CD4-positive, alpha-beta T cell treated with Interleukin-17A for 1 hour (primary cell): ENCODE results near the gene LRTM2.

ENCODE experiments used
- DNase-seq: peaks from one replicate; pipeline ENCODE4 v3.0.0-alpha.2; 2020

The LRTM2 gene

GRCh38 chr12:1830981-1831963, 10.9 kb downstream of the LRTM2 start:
- no peak for DNase-seq

GRCh38 chr12:1832801-1833595, 12.6 kb downstream of the LRTM2 start:
- DNase-seq: no peak

DNA sequence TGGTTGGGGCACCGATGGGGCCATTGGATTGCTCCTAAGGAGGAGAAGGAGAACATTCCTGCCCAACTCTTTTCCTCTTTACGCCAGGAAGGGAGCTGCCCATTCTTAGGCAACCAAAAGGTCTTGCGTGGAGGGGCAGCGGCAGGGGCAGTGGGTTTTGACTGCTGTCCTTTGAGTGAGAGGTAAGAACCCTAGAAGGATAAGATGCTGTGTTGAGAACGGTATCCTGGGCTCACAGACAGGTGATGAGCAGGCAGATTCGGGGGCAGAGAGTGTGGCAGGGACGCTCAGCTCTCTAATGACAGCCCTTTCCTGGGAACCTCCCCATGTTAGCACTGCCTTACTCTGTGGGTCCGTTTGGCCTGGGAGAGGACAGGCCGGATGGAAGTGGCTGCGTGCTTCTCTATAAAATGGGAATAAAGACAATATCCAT, 13.2 kb downstream of the LRTM2 start:
- no peak for DNase-seq

DNA sequence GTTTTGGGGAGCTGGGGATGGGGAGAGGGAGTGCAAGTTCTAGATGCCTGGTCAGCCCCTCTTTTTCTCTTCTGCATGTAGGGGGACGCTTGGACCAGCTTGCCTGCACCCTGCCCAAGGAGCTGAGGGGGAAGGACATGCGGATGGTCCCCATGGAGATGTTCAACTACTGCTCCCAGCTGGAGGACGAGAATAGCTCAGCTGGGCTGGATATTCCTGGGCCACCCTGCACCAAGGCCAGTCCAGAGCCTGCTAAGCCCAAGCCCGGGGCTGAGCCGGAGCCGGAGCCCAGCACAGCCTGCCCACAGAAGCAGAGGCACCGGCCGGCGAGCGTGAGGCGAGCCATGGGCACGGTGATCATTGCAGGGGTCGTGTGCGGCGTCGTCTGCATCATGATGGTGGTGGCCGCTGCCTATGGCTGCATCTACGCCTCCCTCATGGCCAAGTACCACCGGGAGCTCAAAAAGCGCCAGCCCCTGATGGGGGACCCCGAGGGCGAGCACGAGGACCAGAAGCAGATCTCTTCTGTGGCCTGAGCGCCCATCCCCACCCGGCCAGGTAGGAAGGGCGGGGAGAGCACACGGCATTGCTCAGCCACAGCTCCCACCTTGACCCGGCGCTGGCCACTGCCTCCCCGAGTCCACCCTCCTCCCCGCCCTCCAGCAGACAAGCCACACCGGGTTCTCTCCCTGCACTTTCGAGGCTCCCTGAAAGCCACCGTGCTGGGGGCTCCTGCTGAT, 14.0 kb downstream of the LRTM2 start:
- no peak for DNase-seq

DNA sequence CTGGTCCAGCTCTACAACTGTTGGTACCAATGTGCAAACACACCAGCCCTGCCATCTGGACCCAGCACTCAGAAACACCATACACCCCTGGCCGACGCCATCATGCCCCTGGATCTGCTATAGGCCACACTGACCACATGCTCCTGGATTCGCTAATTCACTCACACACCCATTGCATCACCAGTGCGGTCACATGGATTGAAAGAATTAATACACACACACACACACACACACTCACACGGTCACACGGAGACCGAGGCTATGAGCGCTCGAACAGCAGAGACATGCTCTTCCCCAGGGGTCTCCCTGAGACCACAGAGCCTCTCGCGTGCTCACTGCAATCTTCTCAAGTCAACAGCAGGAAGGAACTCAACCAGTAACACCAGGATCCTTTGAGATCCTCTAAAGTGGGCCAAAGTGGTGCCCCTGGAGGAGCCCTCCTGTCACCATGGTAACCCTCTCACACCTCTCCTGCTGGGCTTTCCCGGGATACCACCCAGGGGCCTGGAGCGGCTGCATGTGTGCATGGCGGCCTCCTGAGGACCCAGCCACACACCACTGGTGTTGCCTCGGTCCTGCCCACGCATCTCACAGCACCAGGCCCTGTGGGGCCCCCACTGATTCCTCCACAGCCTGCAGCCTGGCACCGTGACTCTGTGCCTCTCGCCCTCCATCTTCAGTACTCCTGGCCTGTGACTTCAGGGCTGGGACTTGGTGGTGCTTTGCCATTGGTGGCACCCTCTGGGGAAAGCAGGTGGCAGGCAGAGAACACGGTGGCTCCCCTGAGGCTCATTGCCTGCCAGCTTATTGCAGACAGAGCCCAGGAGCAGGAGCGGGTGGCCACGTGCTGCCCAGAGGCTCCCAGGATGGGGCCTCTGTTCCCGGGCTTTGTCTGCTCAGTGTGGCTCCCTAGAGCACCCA, 15.1 kb downstream of the LRTM2 start:
- DNase-seq: no peak

GRCh38 chr12:1836241-1836803, 16.0 kb downstream of the LRTM2 start:
- no peak for DNase-seq

GRCh38 chr12:1836854-1837421, 16.6 kb downstream of the LRTM2 start:
- DNase-seq: no peak

DNA sequence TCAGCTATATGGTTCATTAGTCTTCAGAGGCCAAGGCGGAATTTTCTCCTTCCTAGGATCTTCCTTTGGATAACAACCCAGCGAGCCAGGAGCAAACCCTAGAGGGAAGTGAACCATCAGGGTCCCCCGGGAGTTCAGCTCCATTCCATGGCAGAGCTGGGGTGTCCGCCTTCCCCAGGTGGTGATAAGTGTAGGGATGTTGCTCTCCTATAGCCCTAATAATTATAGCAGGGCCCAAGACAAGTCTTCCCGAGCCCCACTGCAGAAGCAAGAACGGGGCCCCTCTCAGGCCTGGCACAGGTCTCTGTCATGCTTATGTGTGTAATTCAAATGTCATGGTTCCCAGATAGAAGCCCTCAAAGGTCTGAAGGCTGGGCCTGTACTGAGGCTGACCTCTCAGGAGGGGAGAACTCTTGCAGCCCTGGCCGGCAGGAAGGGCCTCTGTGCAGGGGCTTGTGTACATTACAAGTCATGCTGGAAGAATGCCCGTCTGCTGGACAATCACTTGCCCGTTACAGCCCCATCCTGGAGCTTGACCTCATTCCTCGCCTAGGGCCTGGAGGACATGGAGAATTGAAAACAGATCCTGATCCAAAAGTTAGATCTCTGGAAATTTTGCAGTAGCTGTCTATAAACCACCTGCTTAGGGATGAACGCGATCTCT, 17.3 kb downstream of the LRTM2 start:
- no peak for DNase-seq

DNA sequence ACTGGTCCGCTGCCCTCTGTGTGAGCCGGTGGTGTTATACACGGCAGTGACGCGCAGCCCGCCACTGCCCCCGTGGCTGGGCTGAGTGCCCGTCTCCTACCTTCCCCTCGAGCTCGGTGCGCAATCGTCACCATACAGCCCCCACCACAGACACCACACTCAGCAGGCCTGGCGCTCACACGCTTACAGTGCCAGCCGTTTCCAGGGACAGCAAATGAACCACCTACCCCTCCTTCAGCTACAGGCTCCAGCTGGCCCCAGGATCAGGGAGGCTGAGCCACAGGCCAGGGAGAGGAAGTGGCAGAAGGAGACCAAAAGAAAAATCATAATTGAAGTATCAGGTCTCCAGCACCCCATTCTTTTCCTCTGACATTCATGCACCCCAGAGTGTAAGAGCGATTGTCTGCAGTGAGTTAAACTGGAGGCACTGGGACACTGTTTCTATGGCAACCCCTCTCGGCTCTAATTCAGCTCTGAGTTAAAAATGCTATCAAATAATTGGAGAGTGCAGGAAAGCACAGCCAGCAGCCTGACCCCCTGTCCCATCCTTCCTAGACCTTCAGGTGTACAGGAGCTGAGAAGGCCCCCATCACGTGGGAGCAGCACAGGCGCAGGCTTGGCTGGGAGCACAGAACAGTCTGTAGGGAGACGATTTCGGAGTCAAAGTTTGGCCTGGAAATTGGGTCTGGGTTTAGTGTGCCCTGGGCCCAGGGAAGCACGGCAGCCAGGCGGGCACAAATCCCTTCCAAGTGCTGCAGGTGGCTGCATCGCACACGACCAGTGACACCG, 18.0 kb downstream of the LRTM2 start:
- DNase-seq: no peak

GRCh38 chr12:1838994-1839365, 18.6 kb downstream of the LRTM2 start:
- DNase-seq: no peak

GRCh38 chr12:1839464-1839863, 19.1 kb downstream of the LRTM2 start:
- DNase-seq: no peak

GRCh38 chr12:1839956-1840951, 19.9 kb downstream of the LRTM2 start:
- no peak for DNase-seq

- DNase-seq: no peak
Observed at GRCh38 chr12:1840981-1841425, 20.6 kb downstream of the LRTM2 start.

GRCh38 chr12:1841586-1842182, 21.3 kb downstream of the LRTM2 start:
- no peak for DNase-seq

DNA sequence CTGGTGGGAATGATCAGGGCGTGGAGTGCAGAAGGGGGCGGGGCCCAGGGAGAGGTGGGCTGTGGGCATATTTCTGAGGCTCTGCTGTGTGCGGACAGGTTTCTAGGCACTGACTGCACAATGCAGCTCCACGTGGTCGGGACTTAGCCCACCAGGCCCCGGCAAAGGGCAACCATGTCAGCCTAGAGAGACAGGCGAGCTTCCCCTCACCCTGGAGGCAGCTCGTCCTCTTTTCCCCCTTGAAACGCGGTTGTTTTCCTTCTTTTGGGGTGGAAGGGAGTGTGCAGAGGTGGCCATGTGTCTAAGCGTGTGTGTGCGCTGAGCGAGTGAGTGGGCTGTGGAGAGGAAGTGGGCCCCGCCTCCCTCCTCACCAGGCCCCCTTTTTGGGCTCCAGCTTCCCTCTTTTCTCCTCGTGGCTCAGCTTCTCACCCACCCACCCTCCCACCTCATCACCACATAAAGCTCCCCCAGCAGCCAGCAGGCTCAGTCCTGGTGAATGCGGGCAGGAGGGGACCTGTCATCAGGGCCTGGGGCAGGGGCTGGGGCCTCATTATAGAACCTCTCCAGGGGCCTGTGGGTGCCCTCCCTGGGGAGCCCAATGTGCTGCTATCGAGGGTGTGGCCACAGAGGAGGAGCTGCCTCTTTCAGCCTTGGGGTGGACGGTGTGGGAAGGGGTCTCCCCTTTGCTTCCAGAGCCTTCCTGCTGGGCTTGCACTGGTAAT, 22.0 kb downstream of the LRTM2 start:
- no peak for DNase-seq

DNA sequence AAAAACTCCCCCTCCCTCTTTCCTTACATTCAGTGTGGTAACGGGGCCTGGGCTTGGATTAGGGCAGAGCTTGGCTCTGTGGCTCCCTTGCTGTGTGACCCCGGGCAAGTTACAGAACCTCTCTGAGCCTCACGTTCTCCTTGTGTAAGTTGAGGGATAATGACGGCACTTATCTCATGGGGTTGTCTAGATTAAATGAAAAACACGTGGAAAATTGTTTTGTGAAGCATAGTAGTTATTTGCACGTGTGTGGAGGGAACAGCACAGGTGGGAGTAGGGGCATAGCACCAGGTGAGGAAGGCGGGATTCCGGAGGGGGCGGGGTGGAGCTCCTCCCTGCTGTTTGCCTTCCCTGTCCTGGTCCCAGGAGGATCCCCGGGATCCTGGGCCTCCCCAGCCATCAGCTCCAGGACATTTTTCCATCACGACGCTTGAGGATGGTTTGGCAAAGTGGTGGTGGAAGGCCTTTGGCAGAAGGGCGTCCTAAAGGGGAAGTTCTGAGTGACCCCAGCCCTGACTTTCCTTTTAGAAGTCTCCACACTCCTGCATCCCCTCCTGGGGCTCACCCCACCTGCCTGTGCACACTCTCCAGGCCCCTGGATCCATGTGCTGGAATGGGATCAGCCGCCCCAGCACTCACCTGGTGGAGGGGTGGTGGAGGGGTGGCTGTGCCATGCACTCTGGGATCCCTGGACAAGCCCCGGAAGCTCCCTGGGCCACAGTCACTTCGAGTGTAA, 22.7 kb downstream of the LRTM2 start:
- no peak for DNase-seq

DNA sequence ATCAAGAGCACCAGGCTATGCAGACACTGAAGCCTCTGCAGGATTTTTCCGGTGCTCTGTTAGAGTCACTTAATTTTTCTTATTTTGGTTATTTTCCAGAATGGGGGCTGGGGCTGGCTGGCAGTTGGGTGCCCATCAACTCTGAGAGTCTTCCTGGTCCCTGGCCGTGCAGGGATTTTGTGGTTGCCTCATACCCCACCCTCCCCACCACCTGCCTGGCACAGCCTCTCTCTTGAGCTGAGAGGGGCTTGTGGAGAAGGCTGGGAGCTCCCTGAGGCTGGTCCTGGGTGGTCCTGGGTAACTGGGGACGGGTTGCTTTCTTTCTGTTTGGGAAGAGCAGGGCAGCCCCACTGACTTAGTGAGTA, 23.3 kb downstream of the LRTM2 start:
- no peak for DNase-seq
